DMS114 treated with DMSO at 0.1 percent for 48 hours (cell line): Measurements from ENCODE around the gene EFNA5.
A peak's percentile ranks its signal among the peaks of the same experiment; 100 is the strongest.

Experiments used
- DNase-seq: peaks from one replicate; lab custom pipeline; 2025; ENCODE audit not compliant: unreplicated experiment; lab: John Stamatoyannopoulos, UW

The EFNA5 gene

GRCh38 chr5:107670932-107671741 lies at the start of gene EFNA5:
EFNA5 (minus strand) TSS chr5:107670937.
- DNase-seq = peak; percentile 38

- DNase-seq = no peak
Measured at GRCh38 chr5:107719034-107719606, 48.4 kb upstream of the EFNA5 start.

- DNase-seq = no peak
Measured at GRCh38 chr5:107717816-107718215, 47.1 kb upstream of the EFNA5 start.

- DNase-seq = no peak
Measured at GRCh38 chr5:107713228-107713627, 42.5 kb upstream of the EFNA5 start.

- DNase-seq = no peak
Measured at GRCh38 chr5:107712359-107712870, 41.7 kb upstream of the EFNA5 start.

GRCh38 chr5:107705402-107706014 lies 34.8 kb upstream of the EFNA5 start:
- DNase-seq = no peak

- DNase-seq = no peak
Measured at GRCh38 chr5:107704681-107705401, 34.1 kb upstream of the EFNA5 start.

- DNase-seq = no peak
Measured at GRCh38 chr5:107700481-107700880, 29.7 kb upstream of the EFNA5 start.

- no peak for DNase-seq
Measured at GRCh38 chr5:107699425-107699824, 28.7 kb upstream of the EFNA5 start.

- no peak for DNase-seq
Measured at GRCh38 chr5:107698286-107698685, 27.5 kb upstream of the EFNA5 start.

- DNase-seq = no peak
Measured at GRCh38 chr5:107696498-107696897, 25.8 kb upstream of the EFNA5 start.

- no peak for DNase-seq
Measured at GRCh38 chr5:107696080-107696479, 25.3 kb upstream of the EFNA5 start.

GRCh38 chr5:107687937-107688336 lies 17.2 kb upstream of the EFNA5 start:
- DNase-seq = no peak

- no peak for DNase-seq
Measured at GRCh38 chr5:107687404-107687803, 16.7 kb upstream of the EFNA5 start.

- no peak for DNase-seq
Measured at GRCh38 chr5:107682533-107682932, 11.8 kb upstream of the EFNA5 start.

GRCh38 chr5:107680799-107681198 lies 10.1 kb upstream of the EFNA5 start:
- DNase-seq = no peak

GRCh38 chr5:107680099-107680498 lies 9.4 kb upstream of the EFNA5 start:
- no peak for DNase-seq

GRCh38 chr5:107676702-107677101 lies 6.0 kb upstream of the EFNA5 start:
- no peak for DNase-seq

GRCh38 chr5:107675201-107675600 lies 4.5 kb upstream of the EFNA5 start:
- DNase-seq = no peak

- no peak for DNase-seq
Measured at GRCh38 chr5:107674655-107675054, 3.9 kb upstream of the EFNA5 start.

GRCh38 chr5:107673368-107674136 lies 2.8 kb upstream of the EFNA5 start:
- peak; percentile 80 for DNase-seq
